GM10248 (cell line): ENCODE data around the gene SCN4A.

ENCODE experiments used
- CTCF ChIA-PET: fragments of 300-600 bp; sonication (Branson Sonifier 250); formaldehyde crosslinking; extraction: SDS; loops from one replicate; lab custom pipeline; 2021; ENCODE audit warnings: antibody characterized with exemption; lab: Yijun Ruan, JAX
- POLR2A ChIA-PET: fragments of 350-650 bp; sonication (Branson Sonifier 250); formaldehyde crosslinking; extraction: SDS; loops from one replicate; lab custom pipeline; 2020; ENCODE audit warnings: antibody characterized with exemption; lab: Yijun Ruan, JAX
- DNase-seq: peaks from one replicate; pipeline ENCODE4 v3.0.0; 2012; ENCODE audit errors: extremely low spot score
- CTCF ChIP-seq: IDR thresholded peaks from 2 replicates; pipeline ENCODE4 v1.5.1; 2012; ENCODE audit warnings: mild to moderate bottlenecking, low read depth; ENCODE audit errors: extremely low read depth, missing control alignments, control extremely low read depth

The SCN4A gene

GRCh38 chr17:63941751-63942150, 31.0 kb downstream of the SCN4A start:
- DNase-seq = no peak
- POLR2A ChIA-PET = no interaction called here
- TF ChIP-seq CTCF = no peak
- CTCF ChIA-PET = interaction anchor here (0.8 to 2.2 kb wide), 5 partner anchors 17 to 87 kb away, joined by 3 to 7 read pairs (median 4); partner anchors contain the start of gene CSHL1

- CTCF ChIA-PET = interaction anchor here (1.1 to 2.2 kb wide), 3 partner anchors 37 to 88 kb away, joined by 3 to 7 read pairs (median 3); no protein-coding TSS in a partner anchor
- no peak for TF ChIP-seq CTCF
- DNase-seq = no peak
- POLR2A ChIA-PET = no interaction called here
These were observed 31.6 kb downstream of the SCN4A start for GRCh38 chr17:63941162-63941561.

- no peak for DNase-seq
- TF ChIP-seq CTCF = no peak
- CTCF ChIA-PET = interaction anchor here (1.0 to 2.2 kb wide), 5 partner anchors 22 to 88 kb away, joined by 3 to 15 read pairs (median 3); partner anchors contain the start of gene GH1
- POLR2A ChIA-PET = no interaction called here
These were observed 32.1 kb downstream of the SCN4A start for GRCh38 chr17:63940584-63940983.

- no peak for DNase-seq
- ChIA-PET POLR2A (interaction anchor here (0.6 kb wide), 1 partner anchor 12 kb away, joined by 3 read pairs; no protein-coding TSS in a partner anchor), CTCF (interaction anchor here (1.0 to 2.2 kb wide), 5 partner anchors 18 to 89 kb away, joined by 3 to 15 read pairs (median 3); partner anchors contain the start of gene GH1)
- TF ChIP-seq CTCF = no peak
These were observed 32.8 kb downstream of the SCN4A start for GRCh38 chr17:63939884-63940283.

- ChIA-PET POLR2A (no interaction called here), CTCF (interaction anchor here (1.0 to 2.2 kb wide), 4 partner anchors 17 to 89 kb away, joined by 3 to 15 read pairs (median 5); partner anchors contain the start of gene GH1)
- no peak for DNase-seq
- TF ChIP-seq CTCF = no peak
These were observed 33.3 kb downstream of the SCN4A start for GRCh38 chr17:63939401-63939800.

GRCh38 chr17:63937920-63938319, 34.8 kb downstream of the SCN4A start:
- no peak for TF ChIP-seq CTCF
- no peak for DNase-seq
- ChIA-PET POLR2A (no interaction called here), CTCF (interaction anchor here (0.7 to 2.0 kb wide), 2 partner anchors 9 to 27 kb away, joined by 3 to 6 read pairs; partner anchors contain the start of gene CSHL1)
